Fibroblast of the aortic adventitia (primary cell): ENCODE measurements around the gene RNF168. TPM values are rescaled to one million over a fixed set of nuclear protein-coding genes. Genes with fewer than 3 reads are reported as not detected.
"Not testable (repeated sequence)": the region's sequence is repeated elsewhere in the genome, so short reads cannot be mapped to it uniquely, and the experiment has no call there.

ENCODE experiments used
- DNase-seq: peaks from one replicate; pipeline ENCODE4 v3.0.0-alpha.2; 2010; ENCODE audit warnings: low read depth
- H3K4me3 ChIP-seq: 2 replicates; pipeline ENCODE4 v1.5.1; 2011; ENCODE audit warnings: low read depth, mild to moderate bottlenecking, control low read depth, low read length, moderate library complexity
- CTCF ChIP-seq: IDR thresholded peaks from 2 replicates; pipeline ENCODE4 v1.5.1; 2011; ENCODE audit warnings: mild to moderate bottlenecking, low read length, control low read depth, inconsistent platforms; ENCODE audit not compliant: insufficient read depth
- total RNA-seq: library from RNA; depleted of rRNA; stranded (reverse); fragments of >200 nt; gene quantifications from 2 replicates; pipeline ENCODE4 v1.2.3, GENCODE V29; 2012; ENCODE audit warnings: low replicate concordance

The RNF168 gene
- total RNA-seq, 1 donor = 32.4 TPM

- H3K4me3 ChIP-seq = no peak overlapping the region
- DNase-seq = peak; percentile 33
- TF ChIP-seq CTCF = no peak
Measured at GRCh38 chr3:196440696-196441095, 62.9 kb downstream of the RNF168 start.

- no peak overlapping the region for H3K4me3 ChIP-seq
- TF ChIP-seq CTCF = no peak
- DNase-seq = peak; percentile 93
Measured at GRCh38 chr3:196440041-196440537, 63.5 kb downstream of the RNF168 start.

GRCh38 chr3:196432137-196432879, 71.3 kb downstream of the RNF168 start, which contains the start of gene UBXN7:
TSS of gene UBXN7 (minus strand) at chr3:196432427. CDS start at chr3:196432399, 28 bp downstream.
- DNase-seq = peak; percentile 91
- no peak for TF ChIP-seq CTCF
- peak within 1 kb of the TSS; percentile 77 for H3K4me3 ChIP-seq

- DNase-seq = peak; percentile 70
- TF ChIP-seq CTCF = no peak
- peak overlapping the region; percentile 77 for H3K4me3 ChIP-seq
Measured at GRCh38 chr3:196431181-196432136, 72.1 kb downstream of the RNF168 start.

- no peak for TF ChIP-seq CTCF
- DNase-seq = no peak
- H3K4me3 ChIP-seq = no peak overlapping the region
Measured at GRCh38 chr3:196428041-196428440, 75.5 kb downstream of the RNF168 start.

- not testable (repeated sequence) for H3K4me3 ChIP-seq, DNase-seq
Measured at GRCh38 chr3:196424421-196424820, 79.1 kb downstream of the RNF168 start.
